Kidney glomerular epithelial cell (primary cell): ENCODE results near the gene SUMF1.
"Not testable (repeated sequence)": the region's sequence is repeated elsewhere in the genome, so short reads cannot be mapped to it uniquely, and the experiment has no call there.

Source experiments
- DNase-seq: peaks from one replicate; lab custom pipeline; 2025; lab: John Stamatoyannopoulos, UW

The SUMF1 gene

DNA sequence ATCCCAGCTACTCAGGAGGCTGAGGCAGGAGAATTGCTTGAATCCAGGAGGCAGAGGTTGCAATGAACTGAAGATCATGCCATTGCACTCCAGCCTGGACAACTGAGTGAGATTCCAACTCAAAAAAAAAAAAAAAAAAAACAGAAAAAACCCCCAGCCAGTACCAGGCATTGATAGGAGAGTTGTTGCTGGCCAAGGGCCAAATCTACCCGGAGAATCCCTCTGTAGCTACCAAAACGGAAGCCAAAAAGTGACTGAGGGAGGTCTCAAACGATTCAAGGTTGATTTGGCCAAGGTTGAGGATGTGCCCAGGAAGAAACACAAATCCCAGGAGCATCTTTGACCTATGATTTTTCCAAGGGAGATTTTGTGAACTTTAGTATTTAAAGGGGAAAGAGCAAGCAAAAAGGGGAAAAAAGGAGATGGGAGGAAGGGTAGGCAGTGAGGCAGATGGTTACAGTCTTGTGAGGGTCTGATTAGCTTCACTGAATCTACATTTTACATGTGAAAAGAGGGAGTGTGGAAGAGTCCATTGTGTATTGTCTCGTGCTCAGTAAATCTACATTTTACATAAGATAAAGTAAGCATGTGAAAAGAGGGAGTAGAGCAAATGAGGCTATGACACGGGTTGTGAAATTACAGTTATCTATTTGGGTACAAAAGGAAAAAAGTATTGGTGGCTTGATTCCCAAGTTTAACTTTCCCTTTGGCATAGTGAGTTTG lies 131.1 kb downstream of the SUMF1 start:
- DNase-seq = no peak

GRCh38 chr3:4334548-4334947 lies 132.5 kb downstream of the SUMF1 start:
- no peak for DNase-seq

- no peak for DNase-seq
These were observed 134.1 kb downstream of the SUMF1 start for GRCh38 chr3:4332991-4333390.

GRCh38 chr3:4332574-4332973 lies 134.5 kb downstream of the SUMF1 start:
- no peak for DNase-seq

GRCh38 chr3:4332111-4332510 lies 135.0 kb downstream of the SUMF1 start:
- no peak for DNase-seq

DNA sequence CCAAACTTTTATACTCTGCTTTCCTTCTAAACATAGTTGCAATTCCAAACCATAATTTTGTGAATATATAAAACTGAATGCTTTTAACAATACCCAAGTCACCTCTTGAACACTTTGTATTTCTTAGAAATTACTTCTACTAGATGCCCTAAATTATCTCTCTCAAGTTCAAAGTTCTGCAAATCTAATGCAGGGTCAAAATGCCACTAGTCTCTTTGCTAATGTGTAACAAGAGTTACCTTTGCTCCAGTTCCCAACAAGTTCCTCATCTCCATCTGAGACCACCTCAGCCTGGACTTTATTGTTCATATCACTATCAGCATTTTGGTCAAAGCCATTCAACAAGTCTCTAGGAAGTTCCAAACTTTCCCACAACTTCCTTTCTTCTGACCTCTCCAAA lies 137.3 kb downstream of the SUMF1 start:
- DNase-seq = not testable (repeated sequence)

DNA sequence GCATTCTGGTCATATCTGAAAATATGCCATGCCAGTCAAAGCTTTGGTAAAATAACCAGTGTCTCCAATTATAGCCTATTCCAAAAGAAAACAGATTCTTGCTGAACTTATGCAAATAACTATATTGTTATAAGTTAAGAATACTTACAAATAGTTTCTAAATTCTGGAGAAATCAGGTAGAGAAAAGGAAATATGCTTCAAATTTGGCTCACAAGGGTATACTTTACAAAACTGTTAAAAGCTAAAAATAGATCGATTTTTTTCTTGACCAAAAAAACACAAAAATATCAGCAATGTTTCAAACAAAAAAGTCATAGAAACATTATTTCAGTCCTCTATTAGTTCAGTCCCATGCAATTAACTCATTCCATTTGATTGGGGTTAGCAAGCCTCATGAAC lies 140.2 kb downstream of the SUMF1 start:
- DNase-seq = no peak

GRCh38 chr3:4323246-4324027 lies 143.6 kb downstream of the SUMF1 start:
- DNase-seq = no peak

GRCh38 chr3:4322635-4323034 lies 144.4 kb downstream of the SUMF1 start:
- no peak for DNase-seq

GRCh38 chr3:4321732-4322131 lies 145.3 kb downstream of the SUMF1 start:
- DNase-seq = no peak

DNA sequence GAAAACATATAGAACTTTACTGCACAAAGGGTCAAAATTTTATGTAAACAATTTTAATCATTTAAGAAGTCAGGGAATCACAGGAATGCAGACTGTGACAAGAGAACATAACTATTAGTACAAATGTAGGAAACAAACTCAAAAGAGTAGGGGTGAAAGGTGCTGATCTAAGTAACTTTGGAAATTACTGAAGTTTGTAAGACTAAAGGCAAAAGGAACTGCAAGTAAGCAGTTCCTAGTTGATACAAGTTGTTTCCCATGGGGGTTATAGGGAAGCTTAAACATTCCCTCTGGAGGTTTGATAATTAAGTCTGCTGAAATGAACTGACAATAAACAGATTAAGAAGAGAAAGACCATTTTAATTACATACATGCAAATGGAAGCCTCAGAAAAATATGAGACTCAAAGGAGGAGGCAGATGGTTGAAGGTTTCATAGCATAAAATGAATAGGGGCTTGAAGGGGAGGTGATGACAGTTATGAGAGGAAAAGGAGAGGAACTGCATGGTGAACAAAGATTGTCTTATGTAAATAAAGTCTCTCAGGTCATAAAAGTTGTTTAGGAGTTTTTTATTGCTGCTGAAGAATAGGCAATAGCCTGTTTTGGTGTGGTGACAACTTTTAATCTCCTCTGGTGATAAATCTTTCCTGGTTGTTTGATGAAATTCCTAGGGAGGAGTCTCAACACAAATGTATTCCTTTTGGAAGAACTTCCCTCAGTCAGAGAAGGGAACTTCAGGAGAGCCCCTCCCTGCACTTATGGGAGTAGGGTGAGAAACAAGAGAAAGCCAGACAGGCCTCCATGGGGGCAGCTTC lies 146.8 kb downstream of the SUMF1 start:
- no peak for DNase-seq

GRCh38 chr3:4314688-4315087 lies 152.4 kb downstream of the SUMF1 start:
- no peak for DNase-seq

GRCh38 chr3:4313606-4314293 lies 153.3 kb downstream of the SUMF1 start:
- no peak for DNase-seq

- DNase-seq = no peak
These were observed 155.6 kb downstream of the SUMF1 start for GRCh38 chr3:4311496-4311895.
